ENCODE measurements around the gene MRC2. TPM values are rescaled to one million over a fixed set of nuclear protein-coding genes. Genes with fewer than 3 reads are reported as not detected.

Gene MRC2
- total RNA-seq, 2 donors from 2014 or later: 7.0 to 22.1 TPM

- WGBS, 2 donors: 86 to 87% methylated on average over 14 to 23 of the region's 23 CpGs
- Histone ChIP-seq H3K4me1 (no peaks in the 10 kb centered on the region), H3K36me3 (replicated peaks in 1 of 2; ENCODE audit: insufficient read depth in 1 of 2, low read depth in 2 of 2) (no peaks in the 10 kb centered on the region), H3K27ac (no peak overlapping the region), H3K27me3 (no peaks in the 10 kb centered on the region), H3K4me3 (no peak overlapping the region), H3K9me3 (no peaks in the 10 kb centered on the region)
- DNase-seq (no peak), ATAC-seq (no peak)
- TF ChIP-seq POLR2A (IDR thresholded peaks at IDR 0.05) (no peak), CTCF (IDR thresholded peaks at IDR 0.05) (no peak)
- intact Hi-C loops (cut with DNase I): no loop called here
Observed at GRCh38 chr17:62716834-62717588, 89.5 kb downstream of the MRC2 start.

- ATAC-seq: no peak
- 86 to 89% methylated on average over 6 of the region's 6 CpGs for WGBS, 2 donors
Observed at GRCh38 chr17:62717589-62717855, 90.1 kb downstream of the MRC2 start.

GRCh38 chr17:62717889-62718288 is 90.4 kb downstream of the MRC2 start:
- Histone ChIP-seq H3K4me1 (peaks cover 1% of the 10 kb centered on the region), H3K4me3 (no peak overlapping the region), H3K27ac (no peak overlapping the region), H3K27me3 (no peaks in the 10 kb centered on the region), H3K9me3 (no peaks in the 10 kb centered on the region), H3K36me3 (replicated peaks in 1 of 2; ENCODE audit: insufficient read depth in 1 of 2, low read depth in 2 of 2) (no peaks in the 10 kb centered on the region)
- DNase-seq: no peak
- no peak for TF ChIP-seq CTCF (IDR thresholded peaks at IDR 0.05)
- no peak for TF ChIP-seq POLR2A (IDR thresholded peaks at IDR 0.05)
- intact Hi-C loops (cut with DNase I): no loop called here
- no peak for ATAC-seq
- WGBS, 2 donors: 76 to 77% methylated on average over 8 of the region's 8 CpGs

More at GRCh38 chr17:62717589-62717855, 90.1 kb downstream of the MRC2 start:
- no peak for DNase-seq
- H3K9me3 ChIP-seq: no peaks in the 10 kb centered on the region
- no peaks in the 10 kb centered on the region for H3K27me3 ChIP-seq
- TF ChIP-seq POLR2A (IDR thresholded peaks at IDR 0.05) (no peak), CTCF (IDR thresholded peaks at IDR 0.05) (no peak)
- no peak overlapping the region for H3K27ac ChIP-seq
- no peaks in the 10 kb centered on the region for H3K4me1 ChIP-seq
- no peaks in the 10 kb centered on the region for H3K36me3 ChIP-seq (replicated peaks in 1 of 2; ENCODE audit: insufficient read depth in 1 of 2, low read depth in 2 of 2)
- intact Hi-C loops (cut with DNase I): no loop called here
- H3K4me3 ChIP-seq: no peak overlapping the region

GRCh38 chr17:62718429-62718828 is 91.0 kb downstream of the MRC2 start:
- no peaks in the 10 kb centered on the region for H3K27me3 ChIP-seq
- 77 to 81% methylated on average over 11 of the region's 11 CpGs for WGBS, 2 donors
- no peak overlapping the region for H3K27ac ChIP-seq
- H3K4me3 ChIP-seq: no peak overlapping the region
- DNase-seq (no peak), ATAC-seq (no peak)
- H3K4me1 ChIP-seq: peaks cover 5% of the 10 kb centered on the region
- intact Hi-C loops (cut with DNase I): no loop called here
- H3K9me3 ChIP-seq: no peaks in the 10 kb centered on the region
- TF ChIP-seq POLR2A (IDR thresholded peaks at IDR 0.05): no peak
- no peak for TF ChIP-seq CTCF (IDR thresholded peaks at IDR 0.05)
- no peaks in the 10 kb centered on the region for H3K36me3 ChIP-seq (replicated peaks in 1 of 2; ENCODE audit: insufficient read depth in 1 of 2, low read depth in 2 of 2)

- Histone ChIP-seq H3K27ac (no peak overlapping the region), H3K4me1 (peaks cover 5% of the 10 kb centered on the region), H3K27me3 (no peaks in the 10 kb centered on the region), H3K9me3 (no peaks in the 10 kb centered on the region), H3K36me3 (replicated peaks in 1 of 2; ENCODE audit: insufficient read depth in 1 of 2, low read depth in 2 of 2) (no peaks in the 10 kb centered on the region), H3K4me3 (no peak overlapping the region)
- ATAC-seq: no peak
- no peak for DNase-seq
- TF ChIP-seq CTCF (IDR thresholded peaks at IDR 0.05) (no peak), POLR2A (IDR thresholded peaks at IDR 0.05) (no peak)
- intact Hi-C loops (cut with DNase I): no loop called here
- WGBS, 2 donors: 83 to 88% methylated on average over 1 of the region's 1 CpG
Observed at GRCh38 chr17:62719586-62719985, 92.1 kb downstream of the MRC2 start.
